Large intestine (tissue), 3 donors: Measurements from ENCODE around the gene PRICKLE2. TPM values are rescaled to one million over a fixed set of nuclear protein-coding genes. Genes with fewer than 3 reads are reported as not detected.
"Not testable (repeated sequence)": the region's sequence is repeated elsewhere in the genome, so short reads cannot be mapped to it uniquely, and the experiment has no call there.

Experiments
- DNase-seq, 2 donors: peaks; one replicate each; pipeline versions ENCODE4 v3.0.0 to v3.0.0-alpha.2; 2013
- H3K27ac ChIP-seq: one replicate; pipeline ENCODE4 v1.5.1; 2013; ENCODE audit warnings: low read length
- H3K27me3 ChIP-seq: 2 replicates; pipeline ENCODE4 v1.6.1; 2013; ENCODE audit warnings: low read length; ENCODE audit not compliant: control insufficient read depth, insufficient read depth
- H3K36me3 ChIP-seq: 2 replicates; pipeline ENCODE4 v1.6.1; 2013; ENCODE audit warnings: low read length; ENCODE audit not compliant: control insufficient read depth, insufficient read depth
- H3K4me1 ChIP-seq: one replicate; pipeline ENCODE4 v1.6.1; 2013; ENCODE audit warnings: low read length; ENCODE audit not compliant: control insufficient read depth, insufficient read depth
- H3K4me3 ChIP-seq: one replicate; pipeline ENCODE4 v1.5.1; 2013; ENCODE audit warnings: low read length
- H3K9me3 ChIP-seq: one replicate; pipeline ENCODE4 v1.6.1; 2013; ENCODE audit warnings: mild to moderate bottlenecking, low read depth, low read length, moderate library complexity; ENCODE audit not compliant: control insufficient read depth
- WGBS: methylation state at CpG from one replicate; pipeline ENCODE4 v1.1.5; 2013; ENCODE audit warnings: low lambda C conversion rate; ENCODE audit not compliant: insufficient coverage; 5-methylcytosine and 5-hydroxymethylcytosine counted together
- polyA plus RNA-seq: library from polyadenylated mRNA; unstranded; fragments of 120-200 nt; gene quantifications from one replicate; pipeline ENCODE4 v1.2.1, GENCODE V29; 2013

PRICKLE2 gene
- polyA plus RNA-seq, 1 donor: 10.5 TPM

- peaks cover 2% of the 10 kb centered on the region for H3K4me1 ChIP-seq
- no peak overlapping the region for H3K27ac ChIP-seq
- no peaks in the 10 kb centered on the region for H3K27me3 ChIP-seq
- no peaks in the 10 kb centered on the region for H3K36me3 ChIP-seq
- H3K4me3 ChIP-seq: no peak overlapping the region
- no peak for DNase-seq
- H3K9me3 ChIP-seq: no peaks in the 10 kb centered on the region
Measured at GRCh38 chr3:64093211-64093610, 132.1 kb downstream of the PRICKLE2 start.

GRCh38 chr3:64091501-64091900 is 133.8 kb downstream of the PRICKLE2 start:
- peaks cover 2% of the 10 kb centered on the region for H3K4me1 ChIP-seq
- no peak for DNase-seq
- no peaks in the 10 kb centered on the region for H3K36me3 ChIP-seq
- H3K4me3 ChIP-seq: no peak overlapping the region
- no CpG with 5 or more reads among the region's 1 CpG for WGBS
- H3K27me3 ChIP-seq: no peaks in the 10 kb centered on the region
- H3K9me3 ChIP-seq: no peaks in the 10 kb centered on the region
- no peak overlapping the region for H3K27ac ChIP-seq

GRCh38 chr3:64089386-64089785 is 135.9 kb downstream of the PRICKLE2 start:
- not testable (repeated sequence) for H3K4me1 ChIP-seq, H3K27me3 ChIP-seq, H3K27ac ChIP-seq, H3K4me3 ChIP-seq, DNase-seq, H3K9me3 ChIP-seq, H3K36me3 ChIP-seq
- no CpG with 5 or more reads among the region's 4 CpGs for WGBS

GRCh38 chr3:64088408-64089205 is 136.7 kb downstream of the PRICKLE2 start:
- Histone ChIP-seq H3K27ac (no peak overlapping the region), H3K4me1 (peaks cover 2% of the 10 kb centered on the region), H3K4me3 (no peak overlapping the region), H3K9me3 (no peaks in the 10 kb centered on the region), H3K36me3 (no peaks in the 10 kb centered on the region), H3K27me3 (no peaks in the 10 kb centered on the region)
- DNase-seq: no peak
- WGBS: no CpG with 5 or more reads among the region's 1 CpG

GRCh38 chr3:64086479-64087252 is 138.6 kb downstream of the PRICKLE2 start:
- Histone ChIP-seq H3K4me3 (no peak overlapping the region), H3K4me1 (peaks cover 2% of the 10 kb centered on the region), H3K27me3 (no peaks in the 10 kb centered on the region), H3K27ac (no peak overlapping the region), H3K36me3 (no peaks in the 10 kb centered on the region), H3K9me3 (no peaks in the 10 kb centered on the region)
- WGBS: 92% methylated on average over 3 of the region's 5 CpGs
- no peak for DNase-seq

GRCh38 chr3:64084640-64085039 is 140.6 kb downstream of the PRICKLE2 start:
- Histone ChIP-seq H3K4me1 (peaks cover 2% of the 10 kb centered on the region), H3K27me3 (no peaks in the 10 kb centered on the region), H3K27ac (no peak overlapping the region), H3K9me3 (no peaks in the 10 kb centered on the region), H3K4me3 (no peak overlapping the region), H3K36me3 (no peaks in the 10 kb centered on the region)
- no peak for DNase-seq
- no CpG with 5 or more reads among the region's 1 CpG for WGBS

- Histone ChIP-seq H3K27me3 (no peaks in the 10 kb centered on the region), H3K4me1 (no peaks in the 10 kb centered on the region), H3K36me3 (no peaks in the 10 kb centered on the region), H3K4me3 (no peak overlapping the region), H3K9me3 (no peaks in the 10 kb centered on the region), H3K27ac (no peak overlapping the region)
- no peak for DNase-seq
- WGBS: 100% methylated on average over 1 of the region's 3 CpGs
Measured at GRCh38 chr3:64083575-64083974, 141.7 kb downstream of the PRICKLE2 start.

GRCh38 chr3:64082961-64083541 is 142.2 kb downstream of the PRICKLE2 start:
- no peaks in the 10 kb centered on the region for H3K9me3 ChIP-seq
- no peaks in the 10 kb centered on the region for H3K36me3 ChIP-seq
- H3K27ac ChIP-seq: no peak overlapping the region
- H3K4me3 ChIP-seq: no peak overlapping the region
- WGBS: no CpG with 5 or more reads among the region's 7 CpGs
- H3K4me1 ChIP-seq: no peaks in the 10 kb centered on the region
- no peaks in the 10 kb centered on the region for H3K27me3 ChIP-seq
- no peak for DNase-seq

- H3K4me3 ChIP-seq: no peak overlapping the region
- no CpG with 5 or more reads among the region's 3 CpGs for WGBS
- no peak for DNase-seq
- H3K36me3 ChIP-seq: no peaks in the 10 kb centered on the region
- no peaks in the 10 kb centered on the region for H3K9me3 ChIP-seq
- no peaks in the 10 kb centered on the region for H3K4me1 ChIP-seq
- no peaks in the 10 kb centered on the region for H3K27me3 ChIP-seq
- H3K27ac ChIP-seq: no peak overlapping the region
Measured at GRCh38 chr3:64082411-64082810, 142.9 kb downstream of the PRICKLE2 start.

- H3K27ac ChIP-seq: no peak overlapping the region
- no peaks in the 10 kb centered on the region for H3K9me3 ChIP-seq
- 100% methylated on average over 1 of the region's 1 CpG for WGBS
- DNase-seq: no peak
- H3K27me3 ChIP-seq: no peaks in the 10 kb centered on the region
- H3K4me3 ChIP-seq: no peak overlapping the region
- H3K4me1 ChIP-seq: no peaks in the 10 kb centered on the region
- H3K36me3 ChIP-seq: no peaks in the 10 kb centered on the region
Measured at GRCh38 chr3:64081235-64081630, 144.0 kb downstream of the PRICKLE2 start.
